K562 (cell line): ENCODE data around the gene R3HDM2.

Experiments
- CTCF ChIP-seq, 3 experiments: IDR thresholded peaks in 2 of 3; conservative IDR thresholded peaks in 1 of 3; 2 replicates each; pipeline ENCODE4 v1.5.1; 2011 to 2012; ENCODE audit warnings: low read length in 3 of 3, mild to moderate bottlenecking in 3 of 3, control low read depth in 2 of 3, improper control_type of control experiment in 1 of 3, inconsistent platforms in 1 of 3, low read depth in 1 of 3, mixed read lengths in 1 of 3, moderate library complexity in 1 of 3; ENCODE audit not compliant: insufficient read depth in 2 of 3
- FOXA1 ChIP-seq: fragments of 450-650 bp; IDR thresholded peaks from 2 replicates; pipeline ENCODE4 v1.6.1; 2016; ENCODE audit warnings: mild to moderate bottlenecking, borderline replicate concordance
- FOXP1 ChIP-seq: sonication (generic); formaldehyde crosslinking; IDR thresholded peaks from 2 replicates; pipeline ENCODE4 v1.8.0; 2022; ENCODE audit warnings: mild to moderate bottlenecking, missing genetic modification reagents
- PKNOX1 ChIP-seq: fragments of 450-650 bp; IDR thresholded peaks from 2 replicates; pipeline ENCODE4 v1.6.1; 2016
- POLR2A ChIP-seq: fragments of 450-650 bp; conservative IDR thresholded peaks from 2 replicates; pipeline ENCODE4 v1.6.1; 2016
- SIN3B ChIP-seq: fragments of 450-650 bp; IDR thresholded peaks from 2 replicates; pipeline ENCODE4 v1.6.1; 2017; ENCODE audit warnings: low read depth, mild to moderate bottlenecking, moderate library complexity
- SIX5 ChIP-seq, 2 experiments: IDR thresholded peaks; 2 replicates each; pipeline ENCODE4 v1.6.1; 2011; ENCODE audit warnings: low read length in 2 of 2, borderline replicate concordance in 1 of 2, low read depth in 1 of 2, mild to moderate bottlenecking in 1 of 2, moderate library complexity in 1 of 2; ENCODE audit not compliant: insufficient read depth in 1 of 2
- SNRNP70 ChIP-seq: fragments of 200-400 bp; formaldehyde crosslinking; optimal IDR thresholded peaks from 2 replicates; pipeline ENCODE3; 2017; ENCODE audit warnings: low read depth, low read length
- SREBF1 ChIP-seq: fragments of 150-350 bp; IDR thresholded peaks from 2 replicates; pipeline ENCODE4 v1.6.1; 2014; ENCODE audit warnings: antibody characterized with exemption, low read depth, low read length, borderline replicate concordance
- TAF1 ChIP-seq: IDR thresholded peaks from 2 replicates; pipeline ENCODE4 v1.6.1; 2011; ENCODE audit warnings: mild to moderate bottlenecking, low read length, moderate library complexity; ENCODE audit not compliant: insufficient read depth, control insufficient read depth, severe bottlenecking; ENCODE audit errors: extremely low read depth
- ZNF23 ChIP-seq: fragments of 250-450 bp; sonication (Bioruptor Pico); IDR thresholded peaks from 2 replicates; pipeline ENCODE4 v1.4.0; 2020; ENCODE audit warnings: mild to moderate bottlenecking
- ZSCAN29 ChIP-seq: fragments of 450-650 bp; IDR thresholded peaks from 2 replicates; pipeline ENCODE4 v1.6.1; 2017
- TF ChIP-seq, protein P1 (sequence below): sonication (generic); IDR thresholded peaks from 2 replicates; pipeline ENCODE4 v1.6.1; 2016
- TF ChIP-seq, protein P2 (sequence below), 2 experiments: fragments of 450-650 bp in 1 of 2; sonication (generic) in 1 of 2; formaldehyde crosslinking; conservative IDR thresholded peaks; 2 replicates each; pipeline versions ENCODE4 v1.4.0 to v1.8.1; 2020 to 2022; ENCODE audit warnings: mild to moderate bottlenecking in 1 of 2, missing genetic modification reagents in 1 of 2

GRCh38 chr12:57220770-57221168, 210.1 kb downstream of the R3HDM2 start:
- TF ChIP-seq FOXA1 (no peak), CTCF (IDR thresholded peaks at IDR 0.05 in 2 of 3, conservative IDR thresholded peaks at IDR 0.05 in 1 of 3; ENCODE audit: insufficient read depth in 2 of 3, low read depth in 1 of 3, low read length in 3 of 3) (no peak), SIX5 (IDR thresholded peaks at IDR 0.05; ENCODE audit: borderline replicate concordance in 1 of 2, insufficient read depth in 1 of 2, low read depth in 1 of 2, low read length in 2 of 2) (no peak), ZSCAN29 (no peak), SREBF1 (no peak), SIN3B (no peak), FOXP1 (no peak), TAF1 (no peak), POLR2A (no peak), ZNF23 (CRISPR knock-in tag) (no peak), SNRNP70 (no peak), PKNOX1 (no peak)
- TF ChIP-seq, protein P1, sequence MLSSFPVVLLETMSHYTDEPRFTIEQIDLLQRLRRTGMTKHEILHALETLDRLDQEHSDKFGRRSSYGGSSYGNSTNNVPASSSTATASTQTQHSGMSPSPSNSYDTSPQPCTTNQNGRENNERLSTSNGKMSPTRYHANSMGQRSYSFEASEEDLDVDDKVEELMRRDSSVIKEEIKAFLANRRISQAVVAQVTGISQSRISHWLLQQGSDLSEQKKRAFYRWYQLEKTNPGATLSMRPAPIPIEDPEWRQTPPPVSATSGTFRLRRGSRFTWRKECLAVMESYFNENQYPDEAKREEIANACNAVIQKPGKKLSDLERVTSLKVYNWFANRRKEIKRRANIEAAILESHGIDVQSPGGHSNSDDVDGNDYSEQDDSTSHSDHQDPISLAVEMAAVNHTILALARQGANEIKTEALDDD = no peak
- TF ChIP-seq, protein P2, sequence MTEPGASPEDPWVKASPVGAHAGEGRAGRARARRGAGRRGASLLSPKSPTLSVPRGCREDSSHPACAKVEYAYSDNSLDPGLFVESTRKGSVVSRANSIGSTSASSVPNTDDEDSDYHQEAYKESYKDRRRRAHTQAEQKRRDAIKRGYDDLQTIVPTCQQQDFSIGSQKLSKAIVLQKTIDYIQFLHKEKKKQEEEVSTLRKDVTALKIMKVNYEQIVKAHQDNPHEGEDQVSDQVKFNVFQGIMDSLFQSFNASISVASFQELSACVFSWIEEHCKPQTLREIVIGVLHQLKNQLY (CRISPR knock-in tag; conservative IDR thresholded peaks at IDR 0.05) = no peak
